IPS-18c (cell line): ENCODE data around the gene TMEM144.

Experiments used
- H3K4me3 ChIP-seq: 2 replicates; pipeline ENCODE4 v1.7.0; 2013; ENCODE audit warnings: low read depth, mild to moderate bottlenecking, low read length, moderate library complexity; ENCODE audit not compliant: insufficient read depth
- H3K9me3 ChIP-seq: one replicate; pipeline ENCODE4 v1.6.1; 2013; ENCODE audit warnings: mild to moderate bottlenecking, low read length, moderate library complexity; ENCODE audit not compliant: control insufficient read depth, insufficient read depth

TMEM144 gene

GRCh38 chr4:158181906-158182305 lies 28.4 kb upstream of the TMEM144 start:
- no peaks in the 10 kb centered on the region for H3K9me3 ChIP-seq
- H3K4me3 ChIP-seq, result no peak overlapping the region

GRCh38 chr4:158182736-158183135 lies 27.6 kb upstream of the TMEM144 start:
- H3K4me3 ChIP-seq, result no peak overlapping the region
- H3K9me3 ChIP-seq, result no peaks in the 10 kb centered on the region

- H3K4me3 ChIP-seq, result no peak overlapping the region
Observed at GRCh38 chr4:158186815-158187214, 23.5 kb upstream of the TMEM144 start.

GRCh38 chr4:158189422-158189821 lies 20.9 kb upstream of the TMEM144 start:
- H3K4me3 ChIP-seq, result no peak overlapping the region

More at GRCh38 chr4:158186815-158187214, 23.5 kb upstream of the TMEM144 start:
- H3K9me3 ChIP-seq, result peaks cover 2% of the 10 kb centered on the region

GRCh38 chr4:158190718-158191117 lies 19.6 kb upstream of the TMEM144 start:
- no peak overlapping the region for H3K4me3 ChIP-seq
- peaks cover 2% of the 10 kb centered on the region for H3K9me3 ChIP-seq

More at GRCh38 chr4:158189422-158189821, 20.9 kb upstream of the TMEM144 start:
- H3K9me3 ChIP-seq, result peaks cover 2% of the 10 kb centered on the region

GRCh38 chr4:158192439-158193158 lies 17.7 kb upstream of the TMEM144 start:
- peaks cover 2% of the 10 kb centered on the region for H3K9me3 ChIP-seq
- no peak overlapping the region for H3K4me3 ChIP-seq

- H3K4me3 ChIP-seq, result no peak overlapping the region
- H3K9me3 ChIP-seq, result peaks cover 2% of the 10 kb centered on the region
Observed at GRCh38 chr4:158193171-158193749, 17.0 kb upstream of the TMEM144 start.

GRCh38 chr4:158195297-158195696 lies 15.0 kb upstream of the TMEM144 start:
- Histone ChIP-seq H3K9me3 (no peaks in the 10 kb centered on the region), H3K4me3 (no peak overlapping the region)

- Histone ChIP-seq H3K9me3 (no peaks in the 10 kb centered on the region), H3K4me3 (no peak overlapping the region)
Observed at GRCh38 chr4:158197194-158197776, 13.0 kb upstream of the TMEM144 start.

- no peak overlapping the region for H3K4me3 ChIP-seq
Observed at GRCh38 chr4:158200214-158200613, 10.1 kb upstream of the TMEM144 start.

GRCh38 chr4:158201322-158201721 lies 9.0 kb upstream of the TMEM144 start:
- H3K4me3 ChIP-seq, result no peak overlapping the region

More at GRCh38 chr4:158200214-158200613, 10.1 kb upstream of the TMEM144 start:
- no peaks in the 10 kb centered on the region for H3K9me3 ChIP-seq

GRCh38 chr4:158201876-158202275 lies 8.4 kb upstream of the TMEM144 start:
- H3K9me3 ChIP-seq, result no peaks in the 10 kb centered on the region
- no peak overlapping the region for H3K4me3 ChIP-seq

More at GRCh38 chr4:158201322-158201721, 9.0 kb upstream of the TMEM144 start:
- no peaks in the 10 kb centered on the region for H3K9me3 ChIP-seq

- Histone ChIP-seq H3K9me3 (no peaks in the 10 kb centered on the region), H3K4me3 (no peak overlapping the region)
Observed at GRCh38 chr4:158202481-158202880, 7.8 kb upstream of the TMEM144 start.

GRCh38 chr4:158203436-158203835 lies 6.8 kb upstream of the TMEM144 start:
- Histone ChIP-seq H3K4me3 (no peak overlapping the region), H3K9me3 (no peaks in the 10 kb centered on the region)

GRCh38 chr4:158203929-158204328 lies 6.4 kb upstream of the TMEM144 start:
- no peaks in the 10 kb centered on the region for H3K9me3 ChIP-seq
- H3K4me3 ChIP-seq, result no peak overlapping the region

- Histone ChIP-seq H3K9me3 (no peaks in the 10 kb centered on the region), H3K4me3 (no peak overlapping the region)
Observed at GRCh38 chr4:158208963-158209640, 1.2 kb upstream of the TMEM144 start.

GRCh38 chr4:158211222-158211621 lies 936 bp downstream of the TMEM144 start:
- no peak overlapping the region for H3K4me3 ChIP-seq

GRCh38 chr4:158213466-158213865 lies 3.2 kb downstream of the TMEM144 start:
- no peaks in the 10 kb centered on the region for H3K9me3 ChIP-seq
- no peak overlapping the region for H3K4me3 ChIP-seq

More at GRCh38 chr4:158211222-158211621, 936 bp downstream of the TMEM144 start:
- no peaks in the 10 kb centered on the region for H3K9me3 ChIP-seq
